HG02885 (cell line): ENCODE data around the gene OFD1.
A peak's percentile ranks its signal among the peaks of the same experiment; 100 is the strongest.

Experiments
- ATAC-seq: cut with Tn5 transposase; IDR thresholded peaks from one replicate; pipeline ENCODE4 v1.9.1; 2021; ENCODE audit warnings: mild to moderate bottlenecking; ENCODE audit not compliant: unreplicated experiment, poor library complexity

The OFD1 gene

GRCh38 chrX:13750204-13750603 is 15.7 kb downstream of the OFD1 start:
- ATAC-seq, result no peak

DNA sequence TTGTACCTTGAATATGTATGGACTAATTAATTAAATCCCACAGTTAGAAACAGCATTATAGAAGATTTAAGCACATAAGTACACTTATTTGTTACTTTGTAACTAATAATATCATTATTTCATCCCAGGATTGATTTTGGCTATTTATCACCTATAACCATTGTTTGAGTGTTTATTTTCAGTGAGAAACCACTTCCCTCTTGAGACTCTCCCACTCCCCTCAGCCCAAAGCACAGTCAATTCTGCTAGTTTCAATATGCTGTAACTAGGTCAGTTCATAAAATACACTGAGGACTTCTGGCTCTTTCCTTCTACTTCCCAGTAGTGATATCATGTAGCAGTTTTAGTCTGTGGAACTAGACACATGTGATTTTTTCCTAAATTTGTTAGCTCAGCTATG is 16.3 kb downstream of the OFD1 start:
- peak; percentile 68 for ATAC-seq

- no peak for ATAC-seq
Measured at GRCh38 chrX:13752141-13752540, 17.6 kb downstream of the OFD1 start.

GRCh38 chrX:13752646-13753045 is 18.1 kb downstream of the OFD1 start:
- peak; percentile 57 for ATAC-seq

DNA sequence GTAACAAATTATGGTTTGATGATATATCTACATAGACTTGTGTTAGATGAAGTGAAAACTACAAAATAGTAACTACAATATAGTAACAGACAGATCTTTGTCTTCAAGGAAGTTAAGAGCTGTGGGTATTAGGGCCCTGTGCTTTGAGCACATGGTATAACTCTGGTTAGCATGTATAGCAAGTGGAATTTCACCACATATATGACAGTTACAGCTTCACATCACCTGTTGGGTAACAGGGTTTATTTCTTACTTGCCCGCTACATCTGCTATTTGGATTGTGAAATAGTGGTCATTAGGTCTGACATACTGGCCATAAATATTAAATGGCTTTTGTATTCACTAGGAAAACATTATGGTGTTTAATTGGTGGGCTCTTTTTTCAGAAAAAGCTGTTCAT is 20.2 kb downstream of the OFD1 start:
- no peak for ATAC-seq

DNA sequence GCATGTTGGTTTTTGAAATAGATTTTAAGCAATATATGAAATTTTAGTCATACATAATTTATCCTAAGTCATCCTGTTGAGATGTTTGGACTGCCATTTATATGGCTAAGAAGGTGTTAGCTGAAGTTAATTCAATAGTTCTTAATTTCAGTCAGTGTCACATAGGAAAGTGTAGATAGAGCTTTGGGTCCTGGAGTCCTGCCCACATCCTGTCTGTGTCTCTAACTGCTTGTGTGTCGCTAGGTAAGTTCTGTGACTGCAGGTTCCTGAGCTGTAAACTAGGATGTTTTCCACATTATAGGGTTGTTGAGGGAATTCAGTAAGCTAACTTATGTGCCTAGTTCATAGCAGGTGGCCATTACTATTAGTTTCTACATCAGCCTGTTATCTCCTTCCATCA is 20.7 kb downstream of the OFD1 start:
- no peak for ATAC-seq

- no peak for ATAC-seq
Measured at GRCh38 chrX:13756381-13756780, 21.8 kb downstream of the OFD1 start.

DNA sequence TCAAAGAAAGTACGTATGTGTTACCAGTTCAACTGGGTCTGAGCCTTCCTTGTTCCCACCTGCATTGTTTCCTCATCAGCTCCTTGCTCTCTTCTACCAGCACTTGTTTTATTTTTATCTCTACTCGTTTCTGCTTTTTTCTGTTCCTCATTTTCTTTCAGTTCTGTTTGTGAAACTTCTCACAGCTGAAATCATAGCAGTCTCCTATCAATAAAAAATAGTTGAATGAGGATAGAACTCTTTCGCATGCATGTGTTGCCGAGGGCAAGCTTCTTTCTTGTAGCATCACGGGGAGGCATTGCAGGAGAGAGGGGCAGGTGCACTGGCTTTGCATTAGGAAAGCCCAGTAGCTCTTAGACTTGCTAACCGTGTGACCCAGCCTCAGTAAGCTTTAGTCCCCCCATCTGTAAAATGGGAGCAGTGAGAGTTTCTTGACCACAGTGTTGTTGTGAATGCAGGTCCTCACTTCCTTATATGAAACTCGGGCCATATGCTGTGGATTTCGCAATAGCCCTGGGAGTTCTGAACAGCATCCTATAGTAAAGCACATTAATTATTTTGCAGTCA is 24.7 kb downstream of the OFD1 start:
- peak; percentile 73 for ATAC-seq

DNA sequence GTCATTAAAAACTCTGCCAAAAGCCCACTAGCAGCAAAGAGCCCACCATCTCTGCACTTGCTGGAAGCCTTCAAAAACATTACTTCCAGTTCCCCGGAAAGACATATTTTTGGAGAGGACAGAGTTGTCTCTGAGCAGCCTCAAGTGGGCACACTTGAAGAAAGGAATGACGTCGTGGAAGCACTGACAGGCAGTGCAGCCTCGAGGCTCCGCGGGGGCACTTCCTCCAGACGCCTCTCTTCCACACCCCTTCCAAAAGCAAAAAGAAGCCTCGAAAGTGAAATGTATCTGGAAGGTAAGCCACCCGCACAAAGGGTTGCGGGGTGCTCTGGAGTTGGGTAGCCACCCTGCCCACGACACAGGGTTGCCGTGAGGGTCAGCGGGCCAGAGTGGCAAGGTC is 25.9 kb downstream of the OFD1 start:
- no peak for ATAC-seq

- ATAC-seq, result peak; percentile 74
Measured at GRCh38 chrX:13761606-13762414, 27.3 kb downstream of the OFD1 start.

- no peak for ATAC-seq
Measured at GRCh38 chrX:13763489-13763888, 28.9 kb downstream of the OFD1 start.

DNA sequence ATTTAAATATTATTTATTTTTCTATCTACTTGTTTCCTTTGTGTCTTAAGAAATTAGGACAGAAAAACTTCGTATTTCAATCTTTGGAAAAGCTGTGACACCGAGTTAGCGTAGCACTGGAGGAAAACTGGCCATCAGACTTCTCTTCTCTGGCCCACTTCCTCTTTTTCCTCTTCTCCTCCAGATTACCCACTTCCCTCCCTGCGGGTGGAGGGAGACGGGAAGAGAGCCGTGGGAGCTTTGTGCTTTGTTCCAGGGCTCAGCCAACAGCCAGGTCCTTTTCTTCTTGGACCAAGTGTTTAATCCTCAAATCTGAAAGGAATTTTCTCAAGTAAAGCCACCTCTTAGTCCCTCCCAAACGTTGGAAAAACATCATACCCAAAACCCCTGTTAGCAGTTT is 29.7 kb downstream of the OFD1 start:
- ATAC-seq, result no peak

- no peak for ATAC-seq
Measured at GRCh38 chrX:13764765-13765164, 30.2 kb downstream of the OFD1 start.

DNA sequence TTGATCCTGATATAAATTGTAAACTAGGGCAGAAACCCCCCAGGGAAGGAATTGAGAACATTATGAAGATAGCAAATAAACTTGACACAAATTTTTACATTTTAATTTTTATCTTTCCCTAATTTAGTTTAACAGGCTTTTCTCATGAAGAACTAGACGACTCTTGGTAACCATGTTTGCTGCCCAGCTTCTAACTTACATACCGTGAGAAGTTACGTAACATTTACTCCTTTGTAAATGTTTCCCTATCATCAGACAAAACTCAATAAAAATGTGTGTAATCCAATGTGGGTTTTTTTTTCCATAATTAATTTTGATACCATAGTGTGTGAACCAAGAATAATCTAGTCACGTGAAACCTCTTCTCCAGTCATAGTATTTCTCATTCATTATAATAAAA is 34.4 kb downstream of the OFD1 start:
- ATAC-seq, result no peak

DNA sequence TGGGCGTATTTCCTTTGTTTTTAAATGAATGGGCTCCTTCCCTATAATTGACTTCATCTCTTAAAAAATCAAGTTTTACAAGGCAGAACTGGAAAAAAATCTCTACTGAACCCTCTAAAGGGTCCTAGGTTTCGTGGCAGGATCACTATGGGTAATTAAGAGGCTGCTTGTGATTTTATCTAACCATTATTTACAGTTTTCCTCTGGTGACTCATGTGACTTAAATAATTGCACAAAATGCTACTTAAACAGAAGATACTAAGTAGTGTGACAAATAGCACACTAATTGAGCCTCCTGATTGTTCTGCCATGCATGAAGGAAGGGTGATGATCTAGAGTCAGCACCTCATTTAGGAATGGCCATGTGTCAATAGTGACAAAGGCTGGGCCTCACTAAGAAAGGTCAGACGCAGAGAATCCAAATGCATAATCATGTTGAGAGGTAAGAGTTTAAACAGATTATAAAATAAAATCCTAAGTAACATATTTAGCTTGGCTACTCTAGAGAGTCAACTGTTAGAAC is 35.5 kb downstream of the OFD1 start:
- ATAC-seq, result no peak

DNA sequence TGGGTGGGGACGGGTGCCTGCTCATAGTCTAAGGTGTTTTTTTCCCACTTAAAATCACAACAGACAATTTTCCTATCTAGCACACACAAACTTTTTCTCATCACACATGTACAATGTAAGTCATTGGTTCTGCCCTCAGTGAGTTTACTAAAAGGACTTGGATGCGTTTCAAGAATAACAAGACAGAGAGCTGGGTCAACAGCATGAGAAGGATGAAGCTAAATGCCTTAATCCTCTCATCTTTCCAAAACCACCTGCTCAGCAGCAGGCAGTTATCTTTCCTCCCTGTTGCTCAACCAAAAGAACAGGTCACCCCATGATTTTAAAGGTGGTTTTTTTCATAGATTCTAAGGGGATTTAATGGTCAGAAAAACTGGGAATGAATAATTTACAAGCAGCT is 40.1 kb downstream of the OFD1 start:
- ATAC-seq, result no peak

- ATAC-seq, result no peak
Measured at GRCh38 chrX:13775837-13776236, 41.3 kb downstream of the OFD1 start.

- no peak for ATAC-seq
Measured at GRCh38 chrX:13776387-13776786, 41.8 kb downstream of the OFD1 start.

GRCh38 chrX:13778916-13779315 is 44.4 kb downstream of the OFD1 start:
- no peak for ATAC-seq

DNA sequence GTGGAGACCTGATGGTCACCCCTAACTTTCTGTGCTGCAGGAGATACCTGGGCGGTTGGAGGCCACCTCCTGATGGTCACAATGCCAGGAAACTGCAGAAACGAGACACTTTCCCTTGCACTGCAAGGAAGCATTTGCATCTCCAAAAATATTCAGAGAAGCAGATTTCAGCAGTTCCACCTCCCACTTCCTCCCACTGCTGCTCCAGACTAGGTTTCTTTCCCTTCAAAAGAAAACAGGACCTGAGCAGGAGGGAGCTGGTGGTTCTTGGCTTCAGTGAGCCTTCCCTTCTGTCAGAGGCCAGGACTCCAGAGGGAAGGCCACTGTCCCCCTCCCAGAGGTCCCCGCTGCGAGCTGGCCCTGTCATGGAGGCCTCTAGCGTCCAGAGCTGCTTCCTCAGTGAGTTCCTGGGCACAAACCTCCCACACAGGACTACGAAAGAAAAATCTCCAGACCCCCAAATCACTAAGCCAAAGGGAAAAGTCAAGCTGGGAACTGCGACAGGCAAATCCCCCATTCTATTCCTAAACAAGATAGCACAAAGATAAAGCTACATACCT is 46.4 kb downstream of the OFD1 start:
- no peak for ATAC-seq

DNA sequence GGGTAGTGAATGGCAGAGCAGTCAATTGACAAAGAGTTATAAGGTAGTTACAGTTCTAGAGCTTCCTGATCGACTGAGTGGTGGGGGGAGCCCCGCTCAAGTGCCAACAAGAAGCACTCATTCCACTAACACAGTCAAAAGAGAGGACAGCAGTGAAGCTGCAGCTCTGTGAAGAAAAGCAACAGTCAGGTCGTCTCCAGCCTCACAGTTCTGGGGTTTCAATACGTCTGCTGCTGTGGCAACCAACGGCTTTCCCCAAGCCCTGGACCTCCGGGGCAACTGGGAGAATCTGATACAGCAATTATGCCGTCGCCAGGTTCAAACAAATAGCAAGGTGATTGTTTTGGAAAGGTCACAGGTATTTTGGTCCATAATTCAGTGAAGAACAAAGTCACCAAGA is 51.5 kb downstream of the OFD1 start:
- ATAC-seq, result no peak
